Keratinocyte (primary cell): ENCODE data around the gene PAX9.

Source experiments
- CTCF ChIP-seq, 3 experiments: IDR thresholded peaks in 1 of 3; conservative IDR thresholded peaks in 1 of 3; optimal IDR thresholded peaks in 1 of 3; 2 replicates in 2 of 3; 3 replicates in 1 of 3; pipeline versions ENCODE3 to v1.5.1; 2011; ENCODE audit warnings: low read length in 3 of 3, mild to moderate bottlenecking in 3 of 3, moderate library complexity in 2 of 3, control low read depth in 1 of 3, inconsistent platforms in 1 of 3; ENCODE audit not compliant: insufficient read depth in 2 of 3; ENCODE audit errors: extremely low read depth in 1 of 3
- EZH2 ChIP-seq: IDR thresholded peaks from one replicate; pipeline ENCODE4 v1.6.1; 2012; ENCODE audit warnings: inconsistent platforms, mild to moderate bottlenecking, low read length, moderate library complexity

GRCh38 chr14:36723530-36723929 lies 61.9 kb downstream of the PAX9 start:
- TF ChIP-seq CTCF (optimal IDR thresholded peaks at IDR 0.05 in 1 of 3, IDR thresholded peaks at IDR 0.05 in 1 of 3, conservative IDR thresholded peaks at IDR 0.05 in 1 of 3; ENCODE audit: extremely low read depth in 1 of 3, insufficient read depth in 2 of 3, low read length in 3 of 3) (no peak), EZH2 (no peak)
